Smooth muscle cell (in vitro differentiated cells): Measurements from ENCODE around the gene LRRC4. TPM values are rescaled to one million over a fixed set of nuclear protein-coding genes. Genes with fewer than 3 reads are reported as not detected.

Experiments
- DNase-seq: peaks from one replicate; lab custom pipeline; 2025; ENCODE audit not compliant: unreplicated experiment; lab: John Stamatoyannopoulos, UW
- H2AFZ ChIP-seq: fragments of 200-600 bp; sonication (generic); 2 replicates; pipeline ENCODE4 v1.6.0; 2016; ENCODE audit warnings: antibody characterized with exemption, low read depth, mild to moderate bottlenecking
- H3F3A ChIP-seq: fragments of 200-600 bp; sonication (generic); 2 replicates; pipeline ENCODE4 v1.6.0; 2017; ENCODE audit warnings: antibody characterized with exemption, low read depth
- H3K27ac ChIP-seq: fragments of 200-600 bp; sonication (generic); 2 replicates; pipeline ENCODE4 v1.5.1; 2016; ENCODE audit warnings: low read depth, mild to moderate bottlenecking
- H3K27me3 ChIP-seq: fragments of 200-600 bp; sonication (generic); 2 replicates; pipeline ENCODE4 v1.6.1; 2016; ENCODE audit warnings: low read depth, mild to moderate bottlenecking
- H3K36me3 ChIP-seq: fragments of 200-600 bp; sonication (generic); 2 replicates; pipeline ENCODE4 v1.5.1; 2016; ENCODE audit warnings: low read depth
- H3K4me1 ChIP-seq: fragments of 200-600 bp; sonication (generic); 2 replicates; pipeline ENCODE4 v1.5.1; 2016; ENCODE audit warnings: low read depth
- H3K4me2 ChIP-seq: fragments of 200-600 bp; sonication (generic); 2 replicates; pipeline ENCODE4 v1.6.0; 2016; ENCODE audit warnings: mild to moderate bottlenecking
- H3K4me3 ChIP-seq: fragments of 200-600 bp; sonication (generic); 2 replicates; pipeline ENCODE4 v1.5.1; 2016; ENCODE audit warnings: mild to moderate bottlenecking
- H3K79me2 ChIP-seq: fragments of 200-600 bp; sonication (generic); 2 replicates; pipeline ENCODE4 v1.6.0; 2016; ENCODE audit warnings: low read depth, mild to moderate bottlenecking
- H3K9ac ChIP-seq: fragments of 200-600 bp; sonication (generic); 2 replicates; pipeline ENCODE4 v1.6.0; 2016; ENCODE audit warnings: low read depth
- H3K9me3 ChIP-seq: fragments of 200-600 bp; sonication (generic); replicated peaks from 2 replicates; pipeline ENCODE4 v1.5.1; 2016; ENCODE audit warnings: low read depth
- H4K20me1 ChIP-seq: fragments of 200-600 bp; sonication (generic); 2 replicates; pipeline ENCODE4 v1.6.0; 2016; ENCODE audit warnings: low read depth
- CTCF ChIP-seq: fragments of 200-600 bp; sonication (generic); IDR thresholded peaks from 2 replicates; pipeline ENCODE4 v1.5.1; 2017; ENCODE audit warnings: borderline replicate concordance, mild to moderate bottlenecking, antibody characterized with exemption; ENCODE audit not compliant: insufficient read depth, poor library complexity, severe bottlenecking
- WGBS: methylation state at CpG from one replicate; pipeline ENCODE4 v1.1.7; 2016; ENCODE audit warnings: low lambda C conversion rate; 5-methylcytosine and 5-hydroxymethylcytosine counted together
- polyA plus RNA-seq: library from polyadenylated mRNA; unstranded; fragments of >200 nt; fragmentation: Nextera tagmentation; extraction: Ambion mirVana; gene quantifications from 2 replicates; pipeline ENCODE4 v1.2.1, GENCODE V29; 2016
- total RNA-seq: library from RNA; depleted of rRNA; stranded (reverse); fragments of >200 nt; gene quantifications from 2 replicates; pipeline ENCODE4 v1.2.3, GENCODE V29; 2014

Gene LRRC4
- total and polyA plus RNA-seq, 2 experiments from 2014 or later = not detected

- no peak overlapping the region for H2AFZ ChIP-seq
- no peaks in the 10 kb centered on the region for H3K4me1 ChIP-seq
- 91% methylated on average over 4 of the region's 4 CpGs for WGBS
- peaks cover 98% of the 10 kb centered on the region for H4K20me1 ChIP-seq
- H3K36me3 ChIP-seq = no peaks in the 10 kb centered on the region
- no peak overlapping the region for H3K4me3 ChIP-seq
- H3K9me3 ChIP-seq = no peaks in the 10 kb centered on the region
- no peak for DNase-seq
- no peaks in the 10 kb centered on the region for H3F3A ChIP-seq
- no peaks in the 10 kb centered on the region for H3K79me2 ChIP-seq
- H3K9ac ChIP-seq = no peak overlapping the region
- no peak overlapping the region for H3K4me2 ChIP-seq
- TF ChIP-seq CTCF = no peak
- H3K27me3 ChIP-seq = no peaks in the 10 kb centered on the region
- no peak overlapping the region for H3K27ac ChIP-seq
Observed at GRCh38 chr7:128039544-128039953, 8.3 kb upstream of the LRRC4 start.

GRCh38 chr7:128037880-128038619 lies 6.8 kb upstream of the LRRC4 start:
- no peak overlapping the region for H2AFZ ChIP-seq
- 95% methylated on average over 8 of the region's 8 CpGs for WGBS
- H4K20me1 ChIP-seq = peaks cover 100% of the 10 kb centered on the region
- no peak overlapping the region for H3K4me3 ChIP-seq
- H3K36me3 ChIP-seq = no peaks in the 10 kb centered on the region
- H3K9me3 ChIP-seq = no peaks in the 10 kb centered on the region
- no peaks in the 10 kb centered on the region for H3K79me2 ChIP-seq
- no peaks in the 10 kb centered on the region for H3F3A ChIP-seq
- H3K4me1 ChIP-seq = peaks cover 1% of the 10 kb centered on the region
- DNase-seq = no peak
- H3K4me2 ChIP-seq = no peak overlapping the region
- no peak overlapping the region for H3K9ac ChIP-seq
- H3K27ac ChIP-seq = no peak overlapping the region
- peaks cover 4% of the 10 kb centered on the region for H3K27me3 ChIP-seq
- no peak for TF ChIP-seq CTCF

GRCh38 chr7:128037081-128037480 lies 5.8 kb upstream of the LRRC4 start:
- H3K9ac ChIP-seq = no peak overlapping the region
- H2AFZ ChIP-seq = no peak overlapping the region
- WGBS = 98% methylated on average over 2 of the region's 2 CpGs
- H3K27ac ChIP-seq = no peak overlapping the region
- TF ChIP-seq CTCF = no peak
- DNase-seq = no peak
- H3F3A ChIP-seq = no peaks in the 10 kb centered on the region
- no peaks in the 10 kb centered on the region for H3K36me3 ChIP-seq
- no peaks in the 10 kb centered on the region for H3K9me3 ChIP-seq
- H3K4me3 ChIP-seq = no peak overlapping the region
- H3K79me2 ChIP-seq = no peaks in the 10 kb centered on the region
- H4K20me1 ChIP-seq = peaks cover 100% of the 10 kb centered on the region
- H3K27me3 ChIP-seq = peaks cover 9% of the 10 kb centered on the region
- H3K4me2 ChIP-seq = no peak overlapping the region
- peaks cover 7% of the 10 kb centered on the region for H3K4me1 ChIP-seq
